Astrocyte (in vitro differentiated cells and primary cell): Measurements from ENCODE around the gene TLE1. TPM values are rescaled to one million over a fixed set of nuclear protein-coding genes. Genes with fewer than 3 reads are reported as not detected.

Source experiments
- DNase-seq: peaks from one replicate; pipeline ENCODE4 v3.0.0-alpha.2; 2010; ENCODE audit warnings: low read depth
- FAIRE-seq: peaks from 2 replicates; lab custom pipeline; 2011; peaks lifted over from hg19 to GRCh38; lab: Jason Lieb, UNC
- H2AFZ ChIP-seq: 2 replicates; pipeline ENCODE4 v1.6.0; 2012; ENCODE audit warnings: low read depth, low read length, inconsistent platforms
- H3K27ac ChIP-seq: 2 replicates; pipeline ENCODE4 v1.5.1; 2011; ENCODE audit warnings: low read depth, low read length, inconsistent platforms
- H3K27me3 ChIP-seq: 2 replicates; pipeline ENCODE4 v1.6.0; 2011; ENCODE audit warnings: low read length, inconsistent platforms; ENCODE audit not compliant: insufficient read depth
- H3K36me3 ChIP-seq: 2 replicates; pipeline ENCODE4 v1.5.1; 2011; ENCODE audit warnings: low read length, inconsistent platforms; ENCODE audit not compliant: insufficient read depth
- H3K4me1 ChIP-seq: 2 replicates; pipeline ENCODE4 v1.5.1; 2011; ENCODE audit warnings: low read length, inconsistent platforms; ENCODE audit not compliant: insufficient read depth
- H3K4me2 ChIP-seq: 2 replicates; pipeline ENCODE4 v1.6.0; 2012; ENCODE audit warnings: low read length, inconsistent platforms
- H3K4me3 ChIP-seq: 2 replicates; pipeline ENCODE4 v1.5.1; 2011; ENCODE audit warnings: low read depth, mild to moderate bottlenecking, low read length, inconsistent platforms; ENCODE audit not compliant: insufficient read depth
- H3K79me2 ChIP-seq: 2 replicates; pipeline ENCODE4 v1.6.0; 2012; ENCODE audit warnings: mild to moderate bottlenecking, low read length, inconsistent platforms; ENCODE audit not compliant: insufficient read depth
- H3K9ac ChIP-seq: 2 replicates; pipeline ENCODE4 v1.6.0; 2012; ENCODE audit warnings: mild to moderate bottlenecking, low read length, inconsistent platforms
- H3K9me3 ChIP-seq: 2 replicates; pipeline ENCODE4 v1.5.1; 2012; ENCODE audit warnings: low read depth, mild to moderate bottlenecking, low read length, inconsistent platforms; ENCODE audit not compliant: insufficient read depth
- H4K20me1 ChIP-seq: 2 replicates; pipeline ENCODE4 v1.6.0; 2012; ENCODE audit warnings: low read length, inconsistent platforms; ENCODE audit not compliant: insufficient read depth
- H3K27ac Mint-ChIP-seq: one replicate; pipeline ENCODE4 v1.8.0; 2021; ENCODE audit warnings: mild to moderate bottlenecking, mixed read lengths; ENCODE audit not compliant: unreplicated experiment
- H3K27me3 Mint-ChIP-seq: one replicate; pipeline ENCODE4 v1.8.0; 2021; ENCODE audit warnings: low read depth, mixed read lengths; ENCODE audit not compliant: unreplicated experiment
- H3K36me3 Mint-ChIP-seq: one replicate; pipeline ENCODE4 v1.8.0; 2021; ENCODE audit warnings: low read depth, mixed read lengths; ENCODE audit not compliant: unreplicated experiment
- H3K4me1 Mint-ChIP-seq: one replicate; pipeline ENCODE4 v1.8.0; 2021; ENCODE audit warnings: low read depth, mixed read lengths; ENCODE audit not compliant: unreplicated experiment
- H3K4me3 Mint-ChIP-seq: one replicate; pipeline ENCODE4 v1.8.0; 2021; ENCODE audit warnings: mild to moderate bottlenecking, moderate library complexity, mixed read lengths; ENCODE audit not compliant: unreplicated experiment
- H3K9me3 Mint-ChIP-seq: one replicate; pipeline ENCODE4 v1.8.0; 2021; ENCODE audit warnings: mild to moderate bottlenecking, mixed read lengths; ENCODE audit not compliant: unreplicated experiment
- CTCF ChIP-seq: IDR thresholded peaks from 2 replicates; pipeline ENCODE4 v1.5.1; 2011; ENCODE audit warnings: low read depth, mild to moderate bottlenecking, inconsistent platforms, low read length, moderate library complexity; ENCODE audit not compliant: insufficient read depth
- EZH2 ChIP-seq: IDR thresholded peaks from 2 replicates; pipeline ENCODE4 v1.6.1; 2012; ENCODE audit warnings: mild to moderate bottlenecking, low read length, inconsistent platforms; ENCODE audit not compliant: insufficient read depth
- total RNA-seq: library from RNA; stranded (reverse); gene quantifications from 2 replicates; pipeline ENCODE4 v1.2.1, GENCODE V29; 2021

TLE1 gene
- total RNA-seq, 1 donor from 2014 or later: 29.6 TPM

GRCh38 chr9:81618923-81619322 lies 70.4 kb downstream of the TLE1 start:
- Histone ChIP-seq H3K4me1 (peaks cover 3% of the 10 kb centered on the region), H3K79me2 (no peaks in the 10 kb centered on the region), H4K20me1 (no peaks in the 10 kb centered on the region), H3K4me3 (no peak overlapping the region), H2AFZ (no peak overlapping the region), H3K36me3 (peaks cover 6% of the 10 kb centered on the region), H3K27ac (no peak overlapping the region), H3K9ac (no peak overlapping the region), H3K9me3 (no peaks in the 10 kb centered on the region), H3K4me2 (no peak overlapping the region), H3K27me3 (no peaks in the 10 kb centered on the region)
- H3K27ac Mint-ChIP-seq: no peak overlapping the region
- FAIRE-seq (no peak), DNase-seq (no peak)
- H3K4me3 Mint-ChIP-seq: no peak overlapping the region
- TF ChIP-seq CTCF (no peak), EZH2 (no peak)
- peaks cover 14% of the 10 kb centered on the region for H3K36me3 Mint-ChIP-seq
- no peaks in the 10 kb centered on the region for H3K9me3 Mint-ChIP-seq
- no peaks in the 10 kb centered on the region for H3K27me3 Mint-ChIP-seq
- H3K4me1 Mint-ChIP-seq: peaks cover 11% of the 10 kb centered on the region

- no peak for DNase-seq
- H3K9ac ChIP-seq: no peak overlapping the region
- no peak overlapping the region for H3K27ac ChIP-seq
- no peak for TF ChIP-seq EZH2
- no peak for TF ChIP-seq CTCF
- H2AFZ ChIP-seq: no peak overlapping the region
- peaks cover 10% of the 10 kb centered on the region for H3K4me1 Mint-ChIP-seq
- no peaks in the 10 kb centered on the region for H3K27me3 Mint-ChIP-seq
- H3K27ac Mint-ChIP-seq: no peak overlapping the region
- H3K36me3 Mint-ChIP-seq: peaks cover 25% of the 10 kb centered on the region
- no peaks in the 10 kb centered on the region for H3K9me3 ChIP-seq
- no peak overlapping the region for H3K4me2 ChIP-seq
- no peaks in the 10 kb centered on the region for H3K9me3 Mint-ChIP-seq
- H3K36me3 ChIP-seq: peaks cover 7% of the 10 kb centered on the region
- H3K4me3 ChIP-seq: no peak overlapping the region
- no peaks in the 10 kb centered on the region for H3K79me2 ChIP-seq
- no peaks in the 10 kb centered on the region for H3K27me3 ChIP-seq
- FAIRE-seq: no peak
- no peaks in the 10 kb centered on the region for H4K20me1 ChIP-seq
- no peak overlapping the region for H3K4me3 Mint-ChIP-seq
- H3K4me1 ChIP-seq: peaks cover 10% of the 10 kb centered on the region
These were observed 73.2 kb downstream of the TLE1 start for GRCh38 chr9:81616141-81616540.

- H3K27me3 ChIP-seq: no peaks in the 10 kb centered on the region
- no peaks in the 10 kb centered on the region for H3K9me3 Mint-ChIP-seq
- H4K20me1 ChIP-seq: no peaks in the 10 kb centered on the region
- H3K27ac Mint-ChIP-seq: no peak overlapping the region
- FAIRE-seq (no peak), DNase-seq (no peak)
- H3K36me3 ChIP-seq: peaks cover 6% of the 10 kb centered on the region
- H3K4me1 ChIP-seq: peaks cover 18% of the 10 kb centered on the region
- no peak overlapping the region for H3K9ac ChIP-seq
- no peak overlapping the region for H3K4me2 ChIP-seq
- peaks cover 22% of the 10 kb centered on the region for H3K36me3 Mint-ChIP-seq
- H3K9me3 ChIP-seq: no peaks in the 10 kb centered on the region
- no peak overlapping the region for H3K27ac ChIP-seq
- no peaks in the 10 kb centered on the region for H3K27me3 Mint-ChIP-seq
- no peak overlapping the region for H3K4me3 Mint-ChIP-seq
- no peak overlapping the region for H2AFZ ChIP-seq
- no peaks in the 10 kb centered on the region for H3K79me2 ChIP-seq
- no peak overlapping the region for H3K4me3 ChIP-seq
- H3K4me1 Mint-ChIP-seq: peaks cover 10% of the 10 kb centered on the region
- TF ChIP-seq CTCF (no peak), EZH2 (no peak)
These were observed 75.0 kb downstream of the TLE1 start for GRCh38 chr9:81614335-81614734.
